HL-60/S4 (cell line): Measurements from ENCODE around the gene FAM9C.

ENCODE experiments used
- in situ Hi-C: fragments of 300-500 bp; cut with MboI; formaldehyde crosslinking; loops from 2 replicates; pipeline ENCODE4 v1.14.3; 2022; ENCODE audit warnings: low sequenced_read_pairs

FAM9C gene

GRCh38 chrX:13044441-13044840 lies at the start of gene FAM9C:
Gene FAM9C (minus strand): TSS chrX:13044620. CDS start chrX:13043789, 831 bp downstream.
- in situ Hi-C loops: no loop called here

DNA sequence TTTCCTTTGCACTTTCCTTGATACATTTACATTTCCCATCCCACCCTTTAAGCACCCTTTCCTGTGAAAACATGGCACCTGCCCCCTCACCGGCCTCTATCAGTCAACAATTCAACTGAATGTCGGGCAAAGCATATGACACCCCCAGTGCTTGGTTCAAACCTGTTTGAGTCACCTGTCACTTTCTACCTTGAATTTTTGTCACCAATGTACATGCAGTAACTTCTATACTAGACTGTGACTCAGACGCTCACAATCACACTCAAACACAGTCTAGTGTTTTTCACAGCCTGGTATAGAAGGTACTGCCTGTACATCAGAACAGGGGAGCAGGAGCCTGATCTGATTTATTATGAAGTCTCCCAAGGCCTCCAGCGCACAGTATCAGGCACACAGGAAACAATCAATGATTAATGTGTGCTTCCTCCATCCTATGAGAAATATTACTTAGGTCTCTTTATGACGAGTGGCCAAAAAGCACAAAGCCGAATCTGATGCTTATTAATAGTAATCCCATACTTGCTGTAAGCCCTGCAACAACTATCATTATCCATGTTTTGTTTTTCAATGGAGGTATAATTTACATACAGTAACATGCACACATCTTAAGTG lies 49.2 kb upstream of the FAM9C start:
- in situ Hi-C loops: loop anchor here (10.0 to 25.0 kb wide), 2 partner anchors 106 to 391 kb away; partner anchors contain the start of gene TMSB4X

DNA sequence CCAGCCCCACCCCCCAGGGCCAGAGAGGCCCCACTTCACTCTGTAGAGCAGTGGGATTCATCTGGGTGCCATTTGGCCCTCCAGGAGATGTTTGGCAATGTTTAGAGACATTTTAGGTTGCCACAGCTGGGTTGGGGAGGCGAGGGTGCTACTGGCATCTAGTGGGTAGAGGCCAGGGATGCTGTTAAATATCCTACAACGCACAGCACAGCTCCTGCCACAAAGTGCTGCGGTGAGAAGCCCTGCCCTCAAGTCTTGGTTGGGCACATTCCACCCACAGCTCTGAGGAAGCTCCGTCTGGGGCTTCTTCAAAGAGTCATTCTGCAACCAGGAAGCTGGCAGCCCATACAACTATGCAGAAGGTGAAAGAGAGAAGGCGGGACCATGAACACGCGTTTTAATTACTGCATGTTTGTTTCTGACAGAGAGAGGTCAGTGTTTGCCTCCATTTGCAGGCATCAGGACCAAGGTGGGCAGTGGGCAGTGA lies 48.1 kb upstream of the FAM9C start:
- in situ Hi-C loops: loop anchor here (10.0 to 25.0 kb wide), 2 partner anchors 105 to 392 kb away; partner anchors contain the start of gene TMSB4X

DNA sequence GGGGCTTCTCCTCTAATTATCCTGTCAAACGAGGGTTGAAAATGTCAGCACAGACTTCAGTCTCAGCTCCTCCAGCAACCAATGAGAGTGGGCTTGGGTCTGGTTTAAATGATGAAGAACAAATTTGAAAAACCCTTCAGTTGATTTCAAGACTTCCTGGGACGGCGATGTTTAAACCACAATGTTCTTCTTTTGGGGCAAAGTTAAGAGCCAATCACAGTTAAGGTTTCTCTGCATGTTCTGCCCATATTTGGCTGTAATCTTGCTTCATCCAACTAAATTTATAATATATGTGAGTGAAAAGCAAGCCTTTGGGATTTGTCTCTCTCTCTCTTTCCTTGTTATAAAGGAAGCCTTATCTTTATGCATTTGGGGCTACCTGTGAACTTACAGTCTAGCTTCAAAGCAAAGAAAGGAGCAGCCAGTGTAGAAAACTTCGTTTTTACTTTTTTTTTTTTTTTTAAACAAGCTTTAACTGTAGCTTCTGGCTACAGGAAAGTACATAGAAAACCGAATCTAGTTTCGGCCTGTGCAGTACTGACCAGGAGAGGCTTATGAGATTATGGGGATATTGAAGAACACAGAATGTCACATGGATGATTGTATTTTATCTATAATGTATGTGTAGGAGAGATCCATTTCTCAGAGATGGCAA lies 46.8 kb upstream of the FAM9C start:
- in situ Hi-C loops: loop anchor here (10.0 to 25.0 kb wide), 2 partner anchors 104 to 394 kb away; partner anchors contain the start of gene TMSB4X

- in situ Hi-C loops: loop anchor here (10.0 to 25.0 kb wide), 2 partner anchors 103 to 394 kb away; partner anchors contain the start of gene TMSB4X
Measured at GRCh38 chrX:13090339-13091110, 46.1 kb upstream of the FAM9C start.

- in situ Hi-C loops: loop anchor here (10.0 to 25.0 kb wide), 2 partner anchors 103 to 395 kb away; partner anchors contain the start of gene TMSB4X
Measured at GRCh38 chrX:13090027-13090338, 45.6 kb upstream of the FAM9C start.

DNA sequence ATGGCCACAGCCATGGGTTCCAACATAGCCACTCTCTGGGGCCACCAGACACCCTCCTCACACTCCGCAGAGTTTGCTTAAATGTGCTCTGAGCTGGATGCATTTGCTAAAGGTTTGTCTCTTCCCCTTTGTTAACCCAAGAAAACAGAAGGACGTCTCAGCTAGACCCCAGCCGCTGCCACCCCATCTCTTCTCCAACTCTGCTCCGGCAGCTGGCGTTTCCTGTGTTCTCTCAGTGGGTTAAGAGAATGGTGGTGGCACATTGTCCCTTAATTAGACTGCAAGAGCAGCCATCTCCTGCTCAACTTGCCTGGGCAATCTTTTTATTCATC lies 43.7 kb upstream of the FAM9C start:
- in situ Hi-C loops: loop anchor here (25.0 kb wide), 1 partner anchor 101 kb away; the partner anchor contains the start of gene TMSB4X

DNA sequence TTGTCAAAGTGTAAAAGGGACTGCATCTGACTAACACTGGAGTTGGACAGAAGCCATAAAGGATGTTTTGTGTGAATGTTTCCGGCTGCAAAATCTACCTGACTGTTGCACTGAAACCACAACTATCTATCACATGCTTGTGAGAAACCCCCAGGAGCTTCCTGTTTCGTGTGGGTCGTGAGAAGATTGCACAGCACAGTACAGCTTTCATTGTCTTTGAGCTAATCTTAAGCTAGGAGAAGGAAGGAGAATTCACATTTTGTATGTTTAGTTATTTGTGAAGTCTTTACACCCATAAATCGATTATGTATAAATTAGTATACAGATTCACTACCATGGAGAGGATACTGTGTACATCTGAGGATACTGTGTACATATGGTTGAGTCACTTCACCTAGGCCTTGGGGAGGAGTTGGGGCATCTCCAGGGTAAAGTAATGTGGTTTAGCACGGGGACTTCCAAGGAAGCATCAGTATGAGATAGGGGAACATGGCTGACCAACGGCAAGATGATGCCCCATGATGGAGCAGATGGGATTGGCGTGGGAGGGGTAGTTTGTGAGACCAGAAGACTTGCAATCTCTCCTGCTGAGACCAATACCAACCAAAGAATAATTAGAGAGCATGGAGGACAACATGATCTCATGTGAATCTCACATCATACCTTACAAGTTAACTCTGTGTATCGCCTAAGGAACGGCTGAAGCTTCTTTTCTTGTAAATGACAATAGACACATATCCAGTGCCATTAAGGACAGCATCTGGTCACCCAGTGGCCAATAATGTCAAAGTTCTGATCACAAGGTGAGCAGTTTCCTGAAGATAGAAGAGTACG lies 43.1 kb upstream of the FAM9C start:
- in situ Hi-C loops: loop anchor here (25.0 kb wide), 1 partner anchor 100 kb away; the partner anchor contains the start of gene TMSB4X

DNA sequence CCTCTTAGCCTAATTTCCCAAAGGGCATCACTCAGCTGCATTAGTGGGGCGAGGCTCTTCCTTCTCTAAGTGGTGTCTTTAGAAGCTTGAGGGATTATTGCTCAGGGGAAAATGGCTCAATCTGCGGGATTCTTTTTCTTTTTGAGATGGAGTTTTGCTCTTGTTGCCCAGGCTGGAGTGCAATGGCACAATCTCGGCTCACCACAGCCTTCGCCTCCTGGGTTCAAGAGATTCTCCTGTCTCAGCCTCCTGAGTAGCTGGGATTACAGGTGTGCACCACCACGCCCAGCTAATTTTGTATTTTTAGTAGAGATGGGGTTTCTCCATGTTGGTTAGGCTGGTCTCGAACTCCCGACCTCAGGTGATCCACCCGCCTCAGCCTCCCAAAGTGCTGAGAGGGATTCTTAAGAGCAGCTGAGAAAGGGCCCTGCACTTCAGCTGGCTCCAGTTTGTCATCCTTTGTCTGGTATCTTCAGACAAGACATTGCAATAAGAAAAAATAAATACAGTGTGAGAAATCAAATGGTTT lies 42.4 kb upstream of the FAM9C start:
- in situ Hi-C loops: loop anchor here (25.0 kb wide), 1 partner anchor 100 kb away; the partner anchor contains the start of gene TMSB4X

DNA sequence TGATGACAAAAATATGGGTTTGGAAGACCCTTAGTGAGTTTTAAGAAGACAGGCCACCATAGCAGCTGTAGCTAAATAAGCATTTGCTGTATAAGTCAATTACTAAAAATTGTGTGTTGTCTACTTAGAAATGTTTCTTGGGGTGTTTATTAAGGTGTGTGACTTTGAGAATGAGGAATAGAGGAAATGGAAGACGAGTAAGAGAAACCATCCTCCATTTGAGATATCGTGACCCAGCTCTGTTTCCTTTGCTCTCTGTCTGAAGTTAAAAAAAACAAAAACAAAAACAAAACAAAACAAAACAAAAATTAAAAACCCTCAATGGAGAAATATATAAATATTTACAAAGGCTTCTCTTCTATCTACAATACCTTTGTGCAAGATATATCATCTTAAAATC lies 41.7 kb upstream of the FAM9C start:
- in situ Hi-C loops: loop anchor here (25.0 kb wide), 1 partner anchor 99 kb away; the partner anchor contains the start of gene TMSB4X

DNA sequence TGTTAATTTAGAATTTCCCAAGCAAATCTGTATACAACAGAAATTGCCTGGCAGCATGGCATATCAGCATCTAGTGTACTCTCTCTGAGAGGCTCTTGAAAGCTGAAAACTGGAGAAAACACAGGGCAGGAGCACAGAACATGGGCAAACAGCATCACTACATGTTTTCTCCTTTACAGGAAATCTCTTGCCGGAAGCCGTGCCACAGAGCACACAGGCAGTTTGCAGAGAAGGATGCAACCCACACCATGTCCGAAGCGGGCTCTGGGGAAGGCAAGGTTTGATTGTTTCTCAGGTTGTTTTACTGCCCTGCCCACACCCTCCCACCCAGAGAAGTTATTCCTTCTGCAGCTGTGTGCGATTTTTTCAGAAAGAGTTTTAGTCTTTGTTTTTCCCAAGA lies 41.1 kb upstream of the FAM9C start:
- in situ Hi-C loops: loop anchor here (25.0 kb wide), 1 partner anchor 98 kb away; the partner anchor contains the start of gene TMSB4X

GRCh38 chrX:13084611-13085010 lies 40.2 kb upstream of the FAM9C start:
- in situ Hi-C loops: loop anchor here (25.0 kb wide), 1 partner anchor 97 kb away; the partner anchor contains the start of gene TMSB4X

DNA sequence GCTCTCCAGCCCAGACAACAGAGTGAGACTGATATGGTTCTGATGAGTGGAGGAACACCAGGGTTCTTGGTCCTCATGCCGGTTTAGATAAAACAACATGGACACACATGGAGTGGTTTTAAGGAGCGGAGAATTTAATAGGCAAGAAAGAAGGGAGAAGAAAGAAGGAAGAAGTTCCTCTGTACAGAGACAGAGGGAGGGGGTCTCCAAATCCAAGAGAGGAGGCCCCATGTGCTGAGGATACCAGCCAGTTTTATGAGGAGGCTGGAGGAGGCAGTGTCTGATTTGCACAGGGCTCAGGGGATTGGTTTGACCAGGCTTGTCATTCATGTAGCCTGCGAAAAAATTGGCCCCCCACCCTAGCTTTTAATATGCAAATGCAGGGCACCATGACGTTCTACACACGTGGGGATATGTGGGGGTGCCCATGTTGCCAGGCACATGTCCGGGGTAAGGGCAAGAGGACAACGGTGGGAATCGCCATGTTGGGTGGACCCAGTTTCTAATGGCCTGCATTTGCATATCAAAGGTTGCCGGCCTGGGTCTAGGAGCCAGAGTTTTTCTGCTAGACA lies 39.4 kb upstream of the FAM9C start:
- in situ Hi-C loops: loop anchor here (25.0 kb wide), 1 partner anchor 97 kb away; the partner anchor contains the start of gene TMSB4X

GRCh38 chrX:13082206-13083065 lies 38.0 kb upstream of the FAM9C start:
- in situ Hi-C loops: loop anchor here (25.0 kb wide), 1 partner anchor 95 kb away; the partner anchor contains the start of gene TMSB4X

DNA sequence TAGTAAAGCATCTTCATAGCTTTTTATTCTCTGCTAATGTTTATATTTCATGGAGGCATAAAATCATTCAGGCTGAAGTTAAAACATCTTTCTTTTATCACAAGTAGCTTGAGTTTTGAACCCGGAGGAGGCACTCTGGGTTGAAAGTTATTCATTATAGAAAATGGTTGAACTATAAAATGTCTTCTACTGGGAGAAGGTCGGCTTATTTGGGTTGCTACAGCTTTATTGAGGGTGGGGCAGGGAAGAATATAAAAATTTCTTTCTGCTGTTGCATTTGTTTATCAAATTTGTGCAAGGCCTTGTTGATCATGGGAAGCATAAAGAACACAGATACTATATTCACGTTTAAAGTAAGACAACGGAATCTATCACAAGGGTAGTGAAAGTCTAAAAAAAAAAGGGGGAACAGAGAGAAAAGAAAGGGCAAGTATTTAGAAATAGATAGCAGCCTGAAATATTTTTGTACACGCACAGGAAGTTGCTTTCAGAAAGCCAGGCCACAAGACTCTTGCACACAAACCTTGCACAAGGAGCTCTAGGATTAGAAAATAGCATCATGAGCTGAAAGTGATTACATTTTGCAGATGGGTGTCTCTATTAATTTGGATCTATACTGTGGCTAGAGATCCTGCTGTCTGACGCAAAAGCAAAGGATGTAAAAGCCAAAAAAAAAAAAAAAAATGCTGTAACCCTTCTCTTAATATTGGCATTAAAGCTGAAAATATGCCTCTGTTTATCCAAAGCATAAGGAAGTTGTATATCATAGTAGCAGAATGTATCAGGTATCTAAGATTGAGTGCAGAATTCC lies 37.2 kb upstream of the FAM9C start:
- in situ Hi-C loops: loop anchor here (25.0 kb wide), 1 partner anchor 94 kb away; the partner anchor contains the start of gene TMSB4X

- in situ Hi-C loops: loop anchor here (25.0 kb wide), 1 partner anchor 93 kb away; the partner anchor contains the start of gene TMSB4X
Measured at GRCh38 chrX:13080128-13080795, 35.8 kb upstream of the FAM9C start.
